Frontal cortex (tissue), 4 donors: ENCODE measurements around the gene SGCD. TPM values are rescaled to one million over a fixed set of nuclear protein-coding genes. Genes with fewer than 3 reads are reported as not detected.
A peak's percentile ranks its signal among the peaks of the same experiment; 100 is the strongest.

ENCODE experiments used
- DNase-seq, 2 donors: peaks; one replicate each; pipeline ENCODE4 v3.0.0; 2012; ENCODE audit warnings: low spot score in 2 of 2
- FAIRE-seq: peaks from 2 replicates; lab custom pipeline; 2012; peaks lifted over from hg19 to GRCh38; lab: Jason Lieb, UNC
- small RNA-seq: library from RNA; depleted of rRNA; stranded (forward); fragments of <200 nt; gene quantifications from one replicate; pipeline ENCODE3, GENCODE V24; 2014
- total RNA-seq: library from RNA; depleted of rRNA; stranded (reverse); fragments of >200 nt; gene quantifications from one replicate; pipeline ENCODE4 v1.2.3, GENCODE V29; 2014
- donor health status: control.
- donor health status: control.
- donor health status: control.

Gene SGCD
- total RNA-seq, 1 donor from 2014 or later, result 3.3 TPM

DNA sequence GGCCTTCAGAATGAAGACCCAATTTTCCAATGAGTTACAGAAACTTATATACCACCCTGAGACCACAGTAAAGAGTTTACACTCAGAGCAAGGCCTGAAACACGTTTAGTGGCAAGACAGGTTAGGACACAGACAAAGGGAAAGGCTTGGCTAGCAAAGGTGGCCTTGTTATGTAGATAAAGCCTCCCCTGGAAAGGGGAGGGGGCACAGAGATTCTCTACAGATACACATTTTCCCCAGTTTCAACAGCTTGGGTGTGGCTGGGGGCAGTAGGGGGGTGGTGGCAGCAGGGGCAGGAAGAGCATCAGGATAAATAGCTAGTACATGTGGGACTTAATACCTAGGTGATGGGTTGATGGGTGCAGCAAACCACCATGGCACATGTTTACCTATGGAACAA, 471.2 kb downstream of the SGCD start:
- FAIRE-seq (no peak), DNase-seq (no peak)

DNA sequence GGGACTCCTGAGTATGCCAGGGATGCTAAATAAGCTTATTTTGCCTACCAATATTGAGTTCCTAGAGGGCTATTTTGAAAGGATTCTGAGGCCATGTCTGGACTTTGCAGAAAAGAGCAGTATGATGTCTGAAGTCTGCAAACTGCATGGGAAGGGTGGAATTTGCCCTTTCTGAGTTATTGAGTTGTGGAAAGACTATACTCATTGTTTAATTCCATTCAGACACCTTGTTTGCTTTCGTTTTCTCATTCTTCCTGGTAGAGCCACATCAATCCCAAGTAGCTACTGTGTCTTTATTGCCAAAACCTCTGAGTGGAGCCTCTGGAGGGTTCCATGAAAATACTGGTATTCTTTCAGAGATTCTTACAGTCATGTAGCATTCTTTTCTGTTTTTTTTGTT, 472.2 kb downstream of the SGCD start:
- no peak for DNase-seq
- FAIRE-seq, result no peak

DNA sequence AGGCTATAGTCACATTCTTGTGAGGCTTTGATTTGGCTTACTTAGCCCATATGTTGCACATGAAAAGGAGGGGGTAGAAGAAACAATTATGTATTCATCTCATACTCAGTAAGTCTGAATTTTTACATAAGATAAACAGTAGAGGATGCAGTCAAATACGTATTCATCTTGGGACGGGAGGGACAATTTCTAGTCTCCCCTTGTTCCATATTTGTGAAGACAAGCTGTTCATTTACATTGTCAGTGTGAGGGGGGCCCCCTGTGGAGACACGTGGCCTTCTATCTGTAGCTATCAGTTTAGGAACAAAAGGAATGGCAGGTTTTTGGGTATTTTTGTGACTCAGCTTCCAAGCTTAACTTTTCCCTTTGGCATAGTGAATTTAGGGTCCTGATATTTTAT, 474.0 kb downstream of the SGCD start:
- no peak for DNase-seq
- FAIRE-seq, result no peak

DNA sequence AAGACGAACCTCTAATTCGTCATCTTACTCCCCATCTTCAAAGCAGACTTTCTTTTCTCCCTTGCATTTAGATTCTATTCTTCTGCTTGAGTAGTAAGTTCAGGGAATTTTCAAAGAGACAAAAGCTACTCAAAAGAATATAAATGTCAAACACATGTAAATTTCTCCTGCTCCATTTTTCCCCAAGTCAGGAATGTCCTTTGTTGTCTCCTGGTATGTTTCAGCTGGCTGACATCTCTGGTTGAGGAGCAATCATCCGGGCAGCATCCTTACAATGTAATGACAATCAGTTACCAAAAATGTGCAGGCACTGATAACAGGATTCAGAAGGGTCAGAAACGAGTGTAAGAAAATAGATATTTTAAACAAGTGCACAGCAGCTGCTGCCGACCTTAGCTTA, 475.5 kb downstream of the SGCD start:
- DNase-seq (no peak), FAIRE-seq (no peak)

- no peak for FAIRE-seq
- no peak for DNase-seq
Measured at GRCh38 chr5:156803404-156803803, 476.4 kb downstream of the SGCD start.

DNA sequence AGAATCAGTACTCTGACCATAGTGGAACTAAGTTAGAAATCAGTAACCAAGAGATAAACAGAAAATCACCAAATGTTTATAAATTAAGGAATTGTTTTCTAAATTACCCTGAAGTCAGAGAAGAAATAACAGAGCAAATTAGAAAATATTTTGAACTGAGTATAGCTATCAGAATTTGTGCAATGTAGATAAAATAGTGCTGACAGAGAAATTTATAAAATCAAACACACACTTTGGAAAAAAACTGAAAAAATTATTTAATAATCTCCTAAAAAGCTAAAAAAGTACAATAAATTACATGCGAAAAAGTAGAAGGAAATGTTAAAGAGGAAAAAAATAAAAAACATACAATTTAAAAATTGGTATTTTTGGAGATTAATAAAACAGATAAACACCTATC, 486.0 kb downstream of the SGCD start:
- DNase-seq (no peak), FAIRE-seq (peak; percentile 94)

GRCh38 chr5:156815988-156816599, 489.1 kb downstream of the SGCD start:
- DNase-seq, result peak in 1 of 2 donors; percentile 22
- FAIRE-seq, result no peak

Small RNA genes within 50 kb of the gene (small RNA-seq; reads per million reads assigned to genes)
- gene AC027308.1 (not detected), gene RNU6-556P (not detected)
